Measurements from ENCODE around the gene DERL3. TPM values are rescaled to one million over a fixed set of nuclear protein-coding genes. Genes with fewer than 3 reads are reported as not detected.

Gene DERL3
- total and polyA plus RNA-seq, 7 donors = 0.28 to 18.3 (median 1.8) TPM; not detected in 2

DNA sequence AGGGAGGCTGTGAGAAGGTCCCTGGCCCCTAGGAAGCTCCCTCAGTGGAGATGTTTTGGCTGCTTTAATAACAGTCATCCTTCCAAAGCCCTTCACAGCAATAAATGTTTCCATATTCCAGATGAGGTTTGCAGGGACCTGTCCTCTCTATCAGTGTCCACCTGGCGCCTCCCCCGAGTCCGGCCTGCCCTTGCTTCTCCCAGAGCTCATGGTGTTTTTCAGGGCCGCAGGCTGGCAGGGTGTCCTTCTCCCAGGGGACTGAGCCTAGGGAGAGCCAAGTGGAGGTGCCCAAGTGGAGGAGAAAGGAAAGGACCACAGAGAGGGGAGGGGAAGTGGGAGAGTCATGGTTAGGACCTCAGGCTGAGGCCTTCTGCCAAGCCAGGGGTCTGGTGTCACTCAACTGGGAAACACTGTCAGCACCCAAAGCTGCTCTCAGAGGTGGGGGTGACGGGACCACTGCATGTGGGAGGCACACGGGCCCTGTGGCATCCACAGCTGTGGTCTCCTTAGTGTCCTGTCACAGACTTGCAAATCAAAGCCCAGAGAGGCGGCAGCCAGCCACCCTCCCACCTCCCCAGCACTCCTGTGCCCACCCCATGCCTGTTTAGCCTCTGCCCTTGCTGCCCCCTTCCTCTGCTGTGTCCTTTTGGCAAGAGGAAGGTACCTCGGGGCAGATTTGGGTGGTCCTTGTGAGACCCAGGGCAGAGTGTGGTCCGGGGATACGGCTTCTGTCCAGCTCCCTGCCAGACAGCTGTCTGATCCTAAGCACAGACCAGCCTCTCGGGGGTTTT, 6.4 kb downstream of the DERL3 start:
- intact Hi-C loops (cut with DNase I) = no loop called here
- WGBS, 2 donors = 83% methylated on average over 11 of the region's 11 CpGs
- H3K36me3 ChIP-seq = peaks cover 9 to 65% (median 24%) of the 10 kb centered on the region in 4 donors
- H3K27ac ChIP-seq = no peak overlapping the region
- DNase-seq = peak; percentile 58
- peaks cover 0 to 7% (median 3%) of the 10 kb centered on the region in 4 donors for H3K4me1 ChIP-seq
- no peaks in the 10 kb centered on the region for H3K9me3 ChIP-seq
- TF ChIP-seq EP300 (IDR thresholded peaks at IDR 0.05) (no peak), POLR2A (IDR thresholded peaks at IDR 0.05) (no peak), POLR2AphosphoS5 (IDR thresholded peaks at IDR 0.05) (no peak)
- TF ChIP-seq, protein P1, sequence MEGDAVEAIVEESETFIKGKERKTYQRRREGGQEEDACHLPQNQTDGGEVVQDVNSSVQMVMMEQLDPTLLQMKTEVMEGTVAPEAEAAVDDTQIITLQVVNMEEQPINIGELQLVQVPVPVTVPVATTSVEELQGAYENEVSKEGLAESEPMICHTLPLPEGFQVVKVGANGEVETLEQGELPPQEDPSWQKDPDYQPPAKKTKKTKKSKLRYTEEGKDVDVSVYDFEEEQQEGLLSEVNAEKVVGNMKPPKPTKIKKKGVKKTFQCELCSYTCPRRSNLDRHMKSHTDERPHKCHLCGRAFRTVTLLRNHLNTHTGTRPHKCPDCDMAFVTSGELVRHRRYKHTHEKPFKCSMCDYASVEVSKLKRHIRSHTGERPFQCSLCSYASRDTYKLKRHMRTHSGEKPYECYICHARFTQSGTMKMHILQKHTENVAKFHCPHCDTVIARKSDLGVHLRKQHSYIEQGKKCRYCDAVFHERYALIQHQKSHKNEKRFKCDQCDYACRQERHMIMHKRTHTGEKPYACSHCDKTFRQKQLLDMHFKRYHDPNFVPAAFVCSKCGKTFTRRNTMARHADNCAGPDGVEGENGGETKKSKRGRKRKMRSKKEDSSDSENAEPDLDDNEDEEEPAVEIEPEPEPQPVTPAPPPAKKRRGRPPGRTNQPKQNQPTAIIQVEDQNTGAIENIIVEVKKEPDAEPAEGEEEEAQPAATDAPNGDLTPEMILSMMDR (IDR thresholded peaks at IDR 0.05) = no peak
- H3K4me3 ChIP-seq = no peak overlapping the region
- no peaks in the 10 kb centered on the region for H3K27me3 ChIP-seq

DNA sequence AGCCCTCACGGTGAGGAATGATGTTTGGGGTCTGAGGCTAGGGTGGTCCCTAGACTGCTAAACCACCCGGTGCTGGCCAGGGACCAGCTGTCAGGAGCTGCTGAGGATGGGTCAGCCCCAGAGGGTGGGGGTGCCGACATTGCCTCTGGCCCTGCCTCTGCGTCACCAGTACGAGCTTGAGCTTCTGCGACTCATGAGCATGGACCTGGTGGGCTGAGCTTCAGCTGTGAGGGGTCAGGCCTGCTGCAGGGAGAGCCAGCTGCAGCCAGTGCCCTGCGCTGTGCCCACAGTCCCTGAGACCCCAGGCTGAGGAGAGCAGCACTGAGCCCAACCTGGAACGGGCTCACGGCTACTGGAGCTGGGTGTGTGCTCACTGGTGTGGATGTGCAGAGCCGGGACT, 7.0 kb downstream of the DERL3 start:
- TF ChIP-seq, protein P1 (IDR thresholded peaks at IDR 0.05) = no peak
- TF ChIP-seq POLR2A (IDR thresholded peaks at IDR 0.05) = no peak
- TF ChIP-seq EP300 (IDR thresholded peaks at IDR 0.05) = no peak
- no peak for TF ChIP-seq POLR2AphosphoS5 (IDR thresholded peaks at IDR 0.05)

DNA sequence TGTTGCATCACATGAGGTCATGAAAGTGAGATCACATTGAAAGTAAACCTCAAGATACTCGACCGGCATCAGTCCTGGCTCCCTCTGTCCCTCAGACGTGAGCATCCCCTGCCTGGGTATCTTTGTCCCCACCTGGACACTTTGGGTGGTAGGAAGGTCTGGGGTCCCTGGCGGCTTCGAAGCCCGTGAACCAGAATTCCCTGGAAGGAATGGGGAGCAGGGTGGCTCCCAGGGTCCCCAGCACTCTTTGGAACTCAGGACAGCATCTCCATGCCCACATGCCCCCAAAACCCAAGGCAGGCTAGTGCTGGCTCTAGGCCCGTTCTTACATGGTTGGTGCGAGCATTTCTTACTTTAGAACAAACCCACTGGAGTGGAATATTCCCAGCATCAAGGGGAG, 7.5 kb downstream of the DERL3 start:
- no peaks in the 10 kb centered on the region for H3K27me3 ChIP-seq
- peaks cover 16 to 75% (median 35%) of the 10 kb centered on the region in 4 donors for H3K36me3 ChIP-seq
- no peak overlapping the region for H3K4me3 ChIP-seq
- no peaks in the 10 kb centered on the region for H3K9me3 ChIP-seq
- DNase-seq = peak; percentile 26
- H3K27ac ChIP-seq = no peak overlapping the region
- WGBS, 2 donors = 86 to 94% methylated on average over 8 of the region's 8 CpGs
- intact Hi-C loops (cut with DNase I) = no loop called here
- H3K4me1 ChIP-seq = peaks cover 0 to 7% (median 3%) of the 10 kb centered on the region in 4 donors
- TF ChIP-seq, protein P1 (IDR thresholded peaks at IDR 0.05) = no peak
- TF ChIP-seq EP300 (IDR thresholded peaks at IDR 0.05) = no peak
- TF ChIP-seq POLR2AphosphoS5 (IDR thresholded peaks at IDR 0.05) = no peak
- no peak for TF ChIP-seq POLR2A (IDR thresholded peaks at IDR 0.05)

More for the DNA sequence above, 7.0 kb downstream of the DERL3 start:
- peaks cover 0 to 7% (median 3%) of the 10 kb centered on the region in 4 donors for H3K4me1 ChIP-seq
- intact Hi-C loops (cut with DNase I) = no loop called here
- peak; percentile 39 for DNase-seq
- H3K27ac ChIP-seq = no peak overlapping the region
- no peaks in the 10 kb centered on the region for H3K9me3 ChIP-seq
- H3K4me3 ChIP-seq = no peak overlapping the region
- WGBS, 2 donors = 87 to 91% methylated on average over 10 of the region's 10 CpGs
- peaks cover 12 to 72% (median 31%) of the 10 kb centered on the region in 4 donors for H3K36me3 ChIP-seq
- no peaks in the 10 kb centered on the region for H3K27me3 ChIP-seq

DNA sequence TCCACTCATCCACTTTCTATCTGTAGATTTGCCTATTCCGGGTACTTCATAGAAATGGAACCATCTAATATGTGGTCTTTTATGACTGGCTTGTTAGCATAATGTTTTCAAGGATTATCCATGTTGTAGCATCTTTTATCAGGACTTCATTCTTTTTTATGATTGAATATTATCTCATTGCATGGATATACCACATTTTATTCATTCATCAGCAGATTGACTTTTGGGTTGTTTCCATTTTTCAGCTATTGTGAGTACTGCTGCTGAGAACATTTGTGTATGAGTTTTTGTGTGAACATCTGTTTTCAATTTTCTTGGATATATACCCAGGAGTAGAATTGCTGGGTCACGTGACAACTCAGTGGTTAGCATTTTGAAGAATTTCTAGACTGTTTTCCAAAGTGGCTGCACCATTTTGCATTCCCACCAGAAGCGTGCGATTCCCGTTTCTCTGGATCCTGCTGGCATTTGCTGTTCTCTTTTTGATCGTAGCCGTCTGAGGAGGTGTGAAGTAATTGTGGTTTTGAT, 8.9 kb downstream of the DERL3 start:
- H3K4me1 ChIP-seq = peaks cover 0 to 2% (median 0%) of the 10 kb centered on the region in 4 donors
- TF ChIP-seq POLR2AphosphoS5 (IDR thresholded peaks at IDR 0.05) = no peak
- TF ChIP-seq, protein P1 (IDR thresholded peaks at IDR 0.05) = no peak
- no peak for TF ChIP-seq POLR2A (IDR thresholded peaks at IDR 0.05)
- TF ChIP-seq EP300 (IDR thresholded peaks at IDR 0.05) = no peak
- peak; percentile 1 for DNase-seq
- no peaks in the 10 kb centered on the region for H3K9me3 ChIP-seq
- H3K36me3 ChIP-seq = peaks cover 27 to 80% (median 44%) of the 10 kb centered on the region in 4 donors
- H3K27me3 ChIP-seq = no peaks in the 10 kb centered on the region
- intact Hi-C loops (cut with DNase I) = no loop called here
- H3K27ac ChIP-seq = no peak overlapping the region
- no peak overlapping the region for H3K4me3 ChIP-seq
- WGBS, 2 donors = 77 to 85% methylated on average over 7 of the region's 7 CpGs
